PC-9 (cell line): Measurements from ENCODE around the gene CYB561. TPM values are rescaled to one million over a fixed set of nuclear protein-coding genes. Genes with fewer than 3 reads are reported as not detected.

Experiments
- BruUV-seq: library from RNA; stranded (reverse); fragments of 400-500 nt; replicated peaks from 2 replicates; lab custom pipeline; 2021; lab: Mats Ljungman, UMichigan
- CTCF ChIA-PET: fragments of 300-600 bp; sonication (Branson Sonifier 250); formaldehyde crosslinking; loops from one replicate; lab custom pipeline; 2022; ENCODE audit warnings: antibody characterized with exemption; lab: Charles Lee
- POLR2A ChIA-PET: fragments of 300-600 bp; sonication (Branson Sonifier 250); formaldehyde crosslinking; loops from one replicate; lab custom pipeline; 2022; ENCODE audit warnings: antibody characterized with exemption; ENCODE audit not compliant: unreplicated experiment; lab: Charles Lee
- DNase-seq, 2 experiments: peaks; one replicate each; pipeline versions ENCODE4 v3.0.0 to v3.0.0-alpha.2; 2015 to 2022; ENCODE audit warnings: mixed read lengths in 1 of 2
- H2AFZ ChIP-seq: fragments of 200-600 bp; sonication (generic); 2 replicates; pipeline ENCODE4 v1.8.1; 2017; ENCODE audit warnings: antibody characterized with exemption
- H3F3A ChIP-seq: fragments of 200-600 bp; sonication (generic); 2 replicates; pipeline ENCODE4 v1.8.1; 2017; ENCODE audit warnings: antibody characterized with exemption, mild to moderate bottlenecking, low read depth; ENCODE audit not compliant: insufficient read depth
- H3K27ac ChIP-seq: fragments of 200-600 bp; sonication (generic); 2 replicates; pipeline ENCODE4 v1.6.1; 2016; ENCODE audit warnings: mixed run types
- H3K27me3 ChIP-seq: fragments of 200-600 bp; sonication (generic); 2 replicates; pipeline ENCODE4 v1.6.1; 2016; ENCODE audit warnings: low read depth, mixed run types; ENCODE audit not compliant: insufficient read depth
- H3K36me3 ChIP-seq: fragments of 200-600 bp; sonication (generic); 2 replicates; pipeline ENCODE4 v1.6.1; 2016; ENCODE audit warnings: low read depth, mixed run types
- H3K4me1 ChIP-seq: fragments of 200-600 bp; sonication (generic); replicated peaks from 2 replicates; pipeline ENCODE4 v1.6.1; 2016; ENCODE audit warnings: mixed run types; ENCODE audit not compliant: insufficient read depth
- H3K4me2 ChIP-seq: fragments of 200-600 bp; sonication (generic); 2 replicates; pipeline ENCODE4 v1.6.1; 2017; ENCODE audit warnings: mixed run types
- H3K4me3 ChIP-seq: fragments of 200-600 bp; sonication (generic); 2 replicates; pipeline ENCODE4 v1.6.1; 2016; ENCODE audit warnings: mixed run types
- H3K79me2 ChIP-seq: fragments of 200-600 bp; sonication (generic); 2 replicates; pipeline ENCODE4 v1.6.1; 2017; ENCODE audit warnings: low read depth, mixed run types
- H3K9me2 ChIP-seq: fragments of 200-600 bp; sonication (generic); 2 replicates; pipeline ENCODE4 v1.8.1; 2017; ENCODE audit warnings: mild to moderate bottlenecking; ENCODE audit not compliant: insufficient read depth
- H3K9me3 ChIP-seq: fragments of 200-600 bp; sonication (generic); 2 replicates; pipeline ENCODE4 v1.8.1; 2016; ENCODE audit warnings: low read depth; ENCODE audit not compliant: insufficient read depth
- H4K20me1 ChIP-seq: fragments of 200-600 bp; sonication (generic); 2 replicates; pipeline ENCODE4 v1.8.1; 2017; ENCODE audit not compliant: insufficient read depth
- EZH2 ChIP-seq: fragments of 200-600 bp; sonication (generic); IDR thresholded peaks from 2 replicates; pipeline ENCODE4 v1.8.0; 2017; ENCODE audit warnings: antibody characterized with exemption, low read depth
- intact Hi-C: fragments of 100-400 bp; cut with micrococcal nuclease; formaldehyde crosslinking; loops from one replicate; pipeline ENCODE4 v1.10.0; 2022; ENCODE audit not compliant: unreplicated experiment
- total RNA-seq: library from RNA; stranded (reverse); gene quantifications from 2 replicates; pipeline ENCODE4 v1.2.3, GENCODE V29; 2021
- TF ChIP-seq, protein P1 (sequence below): fragments of 200-600 bp; sonication (generic); conservative IDR thresholded peaks from 2 replicates; pipeline ENCODE4 v1.6.1; 2017; ENCODE audit warnings: mixed run types, antibody characterized with exemption, mild to moderate bottlenecking, moderate library complexity

CYB561 gene
- total RNA-seq, 1 experiment from 2014 or later = 71.6 TPM

GRCh38 chr17:63407741-63408330, 38.3 kb downstream of the CYB561 start:
- CTCF ChIA-PET = no interaction called here
- POLR2A ChIA-PET = no interaction called here
- no peak for DNase-seq
- intact Hi-C loops = loop anchor here (10.0 kb wide), 1 partner anchor 413 kb away; no protein-coding TSS in a partner anchor
- BruUV-seq = no TSS peak
- Histone ChIP-seq H3K9me2 (no peaks in the 10 kb centered on the region), H4K20me1 (peaks cover 24% of the 10 kb centered on the region), H3K27me3 (no peaks in the 10 kb centered on the region), H3K4me1 (no peaks in the 10 kb centered on the region), H3K36me3 (peaks cover 63% of the 10 kb centered on the region), H3K79me2 (no peaks in the 10 kb centered on the region), H3K27ac (no peak overlapping the region), H3K4me3 (no peak overlapping the region), H2AFZ (no peak overlapping the region), H3F3A (peaks cover 17% of the 10 kb centered on the region), H3K9me3 (no peaks in the 10 kb centered on the region), H3K4me2 (no peak overlapping the region)
- TF ChIP-seq, protein P1, sequence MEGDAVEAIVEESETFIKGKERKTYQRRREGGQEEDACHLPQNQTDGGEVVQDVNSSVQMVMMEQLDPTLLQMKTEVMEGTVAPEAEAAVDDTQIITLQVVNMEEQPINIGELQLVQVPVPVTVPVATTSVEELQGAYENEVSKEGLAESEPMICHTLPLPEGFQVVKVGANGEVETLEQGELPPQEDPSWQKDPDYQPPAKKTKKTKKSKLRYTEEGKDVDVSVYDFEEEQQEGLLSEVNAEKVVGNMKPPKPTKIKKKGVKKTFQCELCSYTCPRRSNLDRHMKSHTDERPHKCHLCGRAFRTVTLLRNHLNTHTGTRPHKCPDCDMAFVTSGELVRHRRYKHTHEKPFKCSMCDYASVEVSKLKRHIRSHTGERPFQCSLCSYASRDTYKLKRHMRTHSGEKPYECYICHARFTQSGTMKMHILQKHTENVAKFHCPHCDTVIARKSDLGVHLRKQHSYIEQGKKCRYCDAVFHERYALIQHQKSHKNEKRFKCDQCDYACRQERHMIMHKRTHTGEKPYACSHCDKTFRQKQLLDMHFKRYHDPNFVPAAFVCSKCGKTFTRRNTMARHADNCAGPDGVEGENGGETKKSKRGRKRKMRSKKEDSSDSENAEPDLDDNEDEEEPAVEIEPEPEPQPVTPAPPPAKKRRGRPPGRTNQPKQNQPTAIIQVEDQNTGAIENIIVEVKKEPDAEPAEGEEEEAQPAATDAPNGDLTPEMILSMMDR = no peak

DNA sequence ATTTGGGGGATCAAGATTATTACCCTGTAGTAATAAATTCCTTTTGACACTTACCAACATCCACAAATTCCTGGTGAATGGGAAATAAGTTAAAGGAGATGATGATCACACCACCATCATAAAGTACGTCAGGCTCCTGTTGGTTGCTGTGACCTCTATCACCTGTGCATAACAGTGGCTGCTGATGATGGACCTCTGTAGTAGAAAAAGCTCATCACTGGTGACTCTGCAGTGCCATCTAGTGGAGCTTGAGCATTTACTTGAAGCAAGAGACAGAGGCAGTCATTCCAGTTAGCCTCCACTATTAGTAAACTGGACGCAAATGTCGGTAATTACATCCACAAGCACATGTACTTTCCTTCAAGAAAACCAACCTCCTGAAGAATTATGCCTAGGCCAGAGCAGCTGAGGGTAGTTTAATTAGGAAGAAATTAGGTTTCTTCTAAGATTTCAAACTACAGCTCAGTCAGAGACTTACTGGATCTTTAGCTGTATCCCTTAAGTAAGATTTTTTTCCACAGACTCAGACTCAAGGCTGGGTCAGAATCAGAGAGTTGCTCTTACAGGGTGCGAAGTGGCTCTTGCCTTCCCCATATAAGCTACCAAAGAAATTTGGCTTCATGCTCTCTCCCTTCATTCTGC, 39.3 kb downstream of the CYB561 start:
- CTCF ChIA-PET = interaction anchor here (0.5 to 1.5 kb wide), 5 partner anchors 215 to 854 kb away, joined by 3 to 12 read pairs (median 6); partner anchors contain the start of gene MAP3K3
- Histone ChIP-seq H3F3A (peaks cover 17% of the 10 kb centered on the region), H4K20me1 (peaks cover 24% of the 10 kb centered on the region), H3K9me3 (no peaks in the 10 kb centered on the region), H2AFZ (no peak overlapping the region), H3K36me3 (peaks cover 61% of the 10 kb centered on the region; the same call in 1 of the 2 replicates), H3K27me3 (no peaks in the 10 kb centered on the region), H3K4me1 (no peaks in the 10 kb centered on the region), H3K27ac (no peak overlapping the region), H3K79me2 (no peaks in the 10 kb centered on the region), H3K4me3 (no peak overlapping the region), H3K9me2 (no peaks in the 10 kb centered on the region), H3K4me2 (no peak overlapping the region)
- POLR2A ChIA-PET = interaction anchor here (0.8 kb wide), 1 partner anchor 54 kb away, joined by 5 read pairs; no protein-coding TSS in a partner anchor
- BruUV-seq = no TSS peak
- peak; percentile 55 to 71 for DNase-seq
- intact Hi-C loops = loop anchor here (1.0 to 10.0 kb wide), 4 partner anchors 325 to 735 kb away; no protein-coding TSS in a partner anchor
- TF ChIP-seq EZH2 = no peak
- TF ChIP-seq, protein P1 = peak; percentile 86

DNA sequence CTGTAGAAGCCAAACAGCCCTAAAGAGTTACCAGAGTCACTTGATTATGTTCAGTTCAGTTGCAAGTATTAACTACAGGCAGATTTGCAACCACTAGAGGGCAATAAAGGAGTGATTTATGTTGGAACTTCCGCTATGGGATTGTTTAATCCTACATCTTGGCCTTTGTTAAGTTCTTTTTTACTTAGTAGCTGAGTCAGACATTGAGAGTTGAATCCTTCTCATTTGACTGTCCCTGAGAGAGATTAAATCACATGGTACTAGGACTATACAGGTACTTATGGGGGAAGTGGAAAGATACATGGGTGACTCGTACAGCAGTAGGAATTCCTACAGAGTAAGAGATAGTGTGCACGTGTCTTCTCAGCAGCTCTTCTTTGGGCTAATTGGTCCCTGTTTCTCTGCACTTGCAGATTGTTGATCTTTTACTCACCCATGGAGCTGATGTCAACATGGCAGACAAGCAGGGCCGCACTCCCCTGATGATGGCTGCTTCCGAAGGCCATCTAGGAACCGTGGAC, 40.3 kb downstream of the CYB561 start:
- peaks cover 24% of the 10 kb centered on the region for H4K20me1 ChIP-seq
- no peaks in the 10 kb centered on the region for H3K27me3 ChIP-seq
- peak in 1 of 2 experiments; percentile 55 for DNase-seq
- H3K79me2 ChIP-seq = no peaks in the 10 kb centered on the region
- no peak overlapping the region for H3K4me3 ChIP-seq
- no peaks in the 10 kb centered on the region for H3K9me2 ChIP-seq
- intact Hi-C loops = loop anchor here (1.0 to 10.0 kb wide), 4 partner anchors 324 to 734 kb away; no protein-coding TSS in a partner anchor
- BruUV-seq = no TSS peak
- H3K4me1 ChIP-seq = no peaks in the 10 kb centered on the region
- CTCF ChIA-PET = interaction anchor here (0.6 to 1.5 kb wide), 3 partner anchors 323 to 733 kb away, joined by 6 to 12 read pairs (median 6); no protein-coding TSS in a partner anchor
- H2AFZ ChIP-seq = no peak overlapping the region
- H3K27ac ChIP-seq = no peak overlapping the region
- H3K36me3 ChIP-seq = peaks cover 60% of the 10 kb centered on the region; the same call in 1 of the 2 replicates
- no peak overlapping the region for H3K4me2 ChIP-seq
- POLR2A ChIA-PET = interaction anchor here (0.6 to 0.7 kb wide), 2 partner anchors 529 to 828 kb away, joined by 3 to 5 read pairs; no protein-coding TSS in a partner anchor
- no peaks in the 10 kb centered on the region for H3K9me3 ChIP-seq
- peaks cover 23% of the 10 kb centered on the region for H3F3A ChIP-seq
- TF ChIP-seq, protein P1 = peak; percentile 74
- no peak for TF ChIP-seq EZH2
